Astrocyte (in vitro differentiated cells and primary cell): ENCODE measurements around the gene GMEB2. TPM values are rescaled to one million over a fixed set of nuclear protein-coding genes. Genes with fewer than 3 reads are reported as not detected.
A peak's percentile ranks its signal among the peaks of the same experiment; 100 is the strongest.

Experiments
- DNase-seq: peaks from one replicate; pipeline ENCODE4 v3.0.0-alpha.2; 2010; ENCODE audit warnings: low read depth
- FAIRE-seq: peaks from 2 replicates; lab custom pipeline; 2011; peaks lifted over from hg19 to GRCh38; lab: Jason Lieb, UNC
- H2AFZ ChIP-seq: 2 replicates; pipeline ENCODE4 v1.6.0; 2012; ENCODE audit warnings: low read depth, low read length, inconsistent platforms
- H3K27ac ChIP-seq: 2 replicates; pipeline ENCODE4 v1.5.1; 2011; ENCODE audit warnings: low read depth, low read length, inconsistent platforms
- H3K27me3 ChIP-seq: 2 replicates; pipeline ENCODE4 v1.6.0; 2011; ENCODE audit warnings: low read length, inconsistent platforms; ENCODE audit not compliant: insufficient read depth
- H3K36me3 ChIP-seq: 2 replicates; pipeline ENCODE4 v1.5.1; 2011; ENCODE audit warnings: low read length, inconsistent platforms; ENCODE audit not compliant: insufficient read depth
- H3K4me1 ChIP-seq: 2 replicates; pipeline ENCODE4 v1.5.1; 2011; ENCODE audit warnings: low read length, inconsistent platforms; ENCODE audit not compliant: insufficient read depth
- H3K4me2 ChIP-seq: 2 replicates; pipeline ENCODE4 v1.6.0; 2012; ENCODE audit warnings: low read length, inconsistent platforms
- H3K4me3 ChIP-seq: 2 replicates; pipeline ENCODE4 v1.5.1; 2011; ENCODE audit warnings: low read depth, mild to moderate bottlenecking, low read length, inconsistent platforms; ENCODE audit not compliant: insufficient read depth
- H3K79me2 ChIP-seq: 2 replicates; pipeline ENCODE4 v1.6.0; 2012; ENCODE audit warnings: mild to moderate bottlenecking, low read length, inconsistent platforms; ENCODE audit not compliant: insufficient read depth
- H3K9ac ChIP-seq: 2 replicates; pipeline ENCODE4 v1.6.0; 2012; ENCODE audit warnings: mild to moderate bottlenecking, low read length, inconsistent platforms
- H3K9me3 ChIP-seq: 2 replicates; pipeline ENCODE4 v1.5.1; 2012; ENCODE audit warnings: low read depth, mild to moderate bottlenecking, low read length, inconsistent platforms; ENCODE audit not compliant: insufficient read depth
- H4K20me1 ChIP-seq: 2 replicates; pipeline ENCODE4 v1.6.0; 2012; ENCODE audit warnings: low read length, inconsistent platforms; ENCODE audit not compliant: insufficient read depth
- H3K27ac Mint-ChIP-seq: one replicate; pipeline ENCODE4 v1.8.0; 2021; ENCODE audit warnings: mild to moderate bottlenecking, mixed read lengths; ENCODE audit not compliant: unreplicated experiment
- H3K27me3 Mint-ChIP-seq: one replicate; pipeline ENCODE4 v1.8.0; 2021; ENCODE audit warnings: low read depth, mixed read lengths; ENCODE audit not compliant: unreplicated experiment
- H3K36me3 Mint-ChIP-seq: one replicate; pipeline ENCODE4 v1.8.0; 2021; ENCODE audit warnings: low read depth, mixed read lengths; ENCODE audit not compliant: unreplicated experiment
- H3K4me1 Mint-ChIP-seq: one replicate; pipeline ENCODE4 v1.8.0; 2021; ENCODE audit warnings: low read depth, mixed read lengths; ENCODE audit not compliant: unreplicated experiment
- H3K4me3 Mint-ChIP-seq: one replicate; pipeline ENCODE4 v1.8.0; 2021; ENCODE audit warnings: mild to moderate bottlenecking, moderate library complexity, mixed read lengths; ENCODE audit not compliant: unreplicated experiment
- H3K9me3 Mint-ChIP-seq: one replicate; pipeline ENCODE4 v1.8.0; 2021; ENCODE audit warnings: mild to moderate bottlenecking, mixed read lengths; ENCODE audit not compliant: unreplicated experiment
- CTCF ChIP-seq: IDR thresholded peaks from 2 replicates; pipeline ENCODE4 v1.5.1; 2011; ENCODE audit warnings: low read depth, mild to moderate bottlenecking, inconsistent platforms, low read length, moderate library complexity; ENCODE audit not compliant: insufficient read depth
- EZH2 ChIP-seq: IDR thresholded peaks from 2 replicates; pipeline ENCODE4 v1.6.1; 2012; ENCODE audit warnings: mild to moderate bottlenecking, low read length, inconsistent platforms; ENCODE audit not compliant: insufficient read depth
- total RNA-seq: library from RNA; stranded (reverse); gene quantifications from 2 replicates; pipeline ENCODE4 v1.2.1, GENCODE V29; 2021

The GMEB2 gene
- total RNA-seq, 1 donor from 2014 or later = 11.7 TPM

GRCh38 chr20:63555661-63556381 is 71.1 kb downstream of the GMEB2 start:
- Mint-ChIP-seq H3K4me1 (no peaks in the 10 kb centered on the region), H3K27me3 (no peaks in the 10 kb centered on the region), H3K27ac (no peak overlapping the region), H3K36me3 (peaks cover 5% of the 10 kb centered on the region), H3K4me3 (no peak overlapping the region), H3K9me3 (no peaks in the 10 kb centered on the region)
- DNase-seq (no peak), FAIRE-seq (no peak)
- Histone ChIP-seq H3K27me3 (no peaks in the 10 kb centered on the region), H3K9me3 (no peaks in the 10 kb centered on the region), H3K79me2 (no peaks in the 10 kb centered on the region), H2AFZ (no peak overlapping the region), H3K27ac (no peak overlapping the region), H4K20me1 (no peaks in the 10 kb centered on the region), H3K36me3 (no peaks in the 10 kb centered on the region), H3K4me1 (no peaks in the 10 kb centered on the region), H3K4me3 (no peak overlapping the region), H3K4me2 (no peak overlapping the region), H3K9ac (no peak overlapping the region)
- TF ChIP-seq CTCF = no peak
- no peak for TF ChIP-seq EZH2

DNA sequence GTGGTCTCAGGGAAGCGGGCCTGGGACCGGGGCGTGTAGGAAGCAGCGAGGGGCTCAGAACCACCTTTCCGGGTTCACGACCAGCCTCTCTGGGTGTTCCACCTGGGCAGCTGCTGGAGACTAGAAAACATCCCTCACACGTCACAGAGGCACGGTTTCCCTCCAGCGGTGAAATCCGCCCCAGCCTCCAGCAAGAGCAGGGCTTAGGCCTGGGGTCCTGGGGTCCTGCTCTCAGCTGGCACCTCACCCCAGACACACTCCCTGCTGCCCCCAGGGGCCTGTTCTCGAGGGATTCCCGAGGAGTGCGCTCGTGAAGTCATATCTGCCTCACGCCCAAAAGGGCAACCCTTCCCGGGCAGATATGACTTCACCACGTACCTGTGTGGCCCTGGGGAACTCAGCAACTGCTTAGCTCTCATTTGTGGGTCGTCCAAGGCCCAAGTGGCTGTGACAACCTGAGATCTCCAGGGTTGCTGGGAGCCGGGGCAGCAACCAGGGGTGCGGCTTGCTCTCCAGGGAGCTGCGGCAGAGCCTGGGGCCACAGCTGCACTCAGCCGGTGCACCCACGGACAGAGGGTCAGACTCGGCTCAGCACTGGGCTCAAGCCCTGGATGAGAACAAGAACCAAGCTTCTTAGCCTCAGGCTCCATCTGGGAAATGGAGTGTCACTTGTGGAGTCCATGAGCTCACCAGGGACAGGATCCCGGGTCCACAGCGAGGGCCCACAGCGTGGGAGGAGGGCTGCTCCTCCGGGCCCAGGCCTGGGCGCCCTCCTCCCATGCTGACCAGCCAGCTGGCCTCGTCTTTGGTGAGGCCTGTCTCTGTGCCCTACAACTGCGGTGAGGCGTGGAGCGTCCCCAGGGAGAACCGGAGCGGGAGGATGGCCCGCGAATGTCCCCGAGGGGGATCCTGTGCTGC is 72.3 kb downstream of the GMEB2 start:
- no peak overlapping the region for H3K9ac ChIP-seq

More for the DNA sequence above, 72.3 kb downstream of the GMEB2 start:
- FAIRE-seq (no peak), DNase-seq (no peak)
- no peaks in the 10 kb centered on the region for H3K9me3 Mint-ChIP-seq
- Histone ChIP-seq H3K79me2 (no peaks in the 10 kb centered on the region), H4K20me1 (no peaks in the 10 kb centered on the region), H3K27me3 (no peaks in the 10 kb centered on the region), H3K4me2 (peak overlapping the region; percentile 87), H3K9me3 (no peaks in the 10 kb centered on the region), H3K4me1 (no peaks in the 10 kb centered on the region), H3K4me3 (no peak overlapping the region), H3K27ac (no peak overlapping the region), H2AFZ (no peak overlapping the region), H3K36me3 (no peaks in the 10 kb centered on the region)
- no peak overlapping the region for H3K27ac Mint-ChIP-seq
- H3K36me3 Mint-ChIP-seq = no peaks in the 10 kb centered on the region
- peak overlapping the region; percentile 57 for H3K4me3 Mint-ChIP-seq
- TF ChIP-seq CTCF = no peak
- peak; percentile 7 for TF ChIP-seq EZH2
- H3K27me3 Mint-ChIP-seq = no peaks in the 10 kb centered on the region
- no peaks in the 10 kb centered on the region for H3K4me1 Mint-ChIP-seq
